A549 (cell line): Measurements from ENCODE around the gene HTR5A. TPM values are rescaled to one million over a fixed set of nuclear protein-coding genes. Genes with fewer than 3 reads are reported as not detected.

Source experiments
- ATAC-seq, 2 experiments: fragments of 200-7000 bp in 1 of 2; fragments of >200 bp in 1 of 2; cut with Nextera tagmentation in 1 of 2; cut with Tn5 transposase in 1 of 2; 3 replicates each; pipeline versions ENCODE4 v1.8.0 to v1.9.1; 2018 to 2020; ENCODE audit warnings: mild to moderate bottlenecking in 1 of 2, moderate library complexity in 1 of 2
- CTCF ChIA-PET: fragments of 300-600 bp; sonication (Branson Sonifier 250); formaldehyde crosslinking; extraction: SDS; loops from one replicate; lab custom pipeline; 2021; ENCODE audit warnings: antibody characterized with exemption, inconsistent platforms; lab: Yijun Ruan, JAX
- POLR2A ChIA-PET: fragments of 350-600 bp; formaldehyde crosslinking; extraction: SDS; loops from one replicate; lab custom pipeline; 2021; ENCODE audit warnings: antibody characterized with exemption, inconsistent platforms; lab: Yijun Ruan, JAX
- DNase-seq, 2 experiments: peaks; one replicate each; pipeline versions ENCODE4 v3.0.0 to v3.0.0-alpha.2; 2011 to 2016; ENCODE audit warnings: low read depth in 1 of 2, low spot score in 1 of 2
- FAIRE-seq: peaks from 2 replicates; lab custom pipeline; 2011; peaks lifted over from hg19 to GRCh38; lab: Jason Lieb, UNC
- H3K27ac ChIP-seq, 2 experiments: fragments of >200 bp; sonication (Bioruptor Twin); formaldehyde crosslinking; 3 replicates each; pipeline ENCODE4 v1.5.1; 2016 to 2017
- H3K4me1 ChIP-seq: fragments of >200 bp; sonication (Bioruptor Twin); formaldehyde crosslinking; 3 replicates; pipeline ENCODE4 v1.6.1; 2016
- H3K4me2 ChIP-seq: fragments of >200 bp; sonication (Bioruptor Twin); formaldehyde crosslinking; 3 replicates; pipeline ENCODE4 v1.6.1; 2016
- H3K4me3 ChIP-seq: fragments of >200 bp; sonication (Bioruptor Twin); formaldehyde crosslinking; 3 replicates; pipeline ENCODE4 v1.5.1; 2016
- H3K9me3 ChIP-seq: fragments of >200 bp; sonication (Bioruptor Twin); formaldehyde crosslinking; 3 replicates; pipeline ENCODE4 v1.6.1; 2016
- BCL3 ChIP-seq: fragments of >200 bp; sonication (Bioruptor Twin); formaldehyde crosslinking; IDR thresholded peaks from 3 replicates; pipeline ENCODE4 v1.6.1; 2016
- BHLHE40 ChIP-seq: IDR thresholded peaks from 2 replicates; pipeline ENCODE4 v1.6.1; 2012; ENCODE audit warnings: low read depth, low read length, inconsistent platforms
- CEBPB ChIP-seq, 2 experiments: fragments of >200 bp in 1 of 2; sonication (Bioruptor Twin) in 1 of 2; formaldehyde crosslinking in 1 of 2; IDR thresholded peaks; 2 replicates each; pipeline ENCODE4 v1.6.1; 2012 to 2016
- CHD4 ChIP-seq: fragments of 200-600 bp; sonication (generic); IDR thresholded peaks from 2 replicates; pipeline ENCODE4 v1.6.1; 2016; ENCODE audit warnings: antibody characterized with exemption, mild to moderate bottlenecking, borderline replicate concordance
- E2F6 ChIP-seq: IDR thresholded peaks from 2 replicates; pipeline ENCODE4 v1.6.1; 2012; ENCODE audit warnings: low read depth, borderline replicate concordance
- ESRRA ChIP-seq: fragments of 150-350 bp; IDR thresholded peaks from 2 replicates; pipeline ENCODE4 v1.6.1; 2014; ENCODE audit warnings: mild to moderate bottlenecking, low read length, borderline replicate concordance
- FOSL2 ChIP-seq, 2 experiments: fragments of 450-650 bp in 1 of 2; fragments of >200 bp in 1 of 2; sonication (Bioruptor Twin) in 1 of 2; formaldehyde crosslinking; IDR thresholded peaks; 2 replicates each; pipeline versions ENCODE4 v1.5.0 to v1.6.1; 2016 to 2020; ENCODE audit warnings: mild to moderate bottlenecking in 1 of 2, moderate library complexity in 1 of 2
- FOXS1 ChIP-seq: fragments of 250-450 bp; sonication (Bioruptor Pico); IDR thresholded peaks from 2 replicates; pipeline ENCODE4 v1.5.0; 2020; ENCODE audit warnings: mild to moderate bottlenecking, moderate library complexity
- HEYL ChIP-seq: fragments of 250-450 bp; sonication (Bioruptor Pico); IDR thresholded peaks from 2 replicates; pipeline ENCODE4 v1.8.0; 2021; ENCODE audit warnings: mild to moderate bottlenecking, moderate library complexity
- KDM1A ChIP-seq: fragments of 200-600 bp; sonication (generic); IDR thresholded peaks from 2 replicates; pipeline ENCODE4 v1.6.1; 2016; ENCODE audit warnings: low read depth, mild to moderate bottlenecking
- MAFK ChIP-seq: fragments of 450-650 bp; IDR thresholded peaks from 2 replicates; pipeline ENCODE4 v1.6.1; 2014; ENCODE audit not compliant: partially characterized antibody
- NFE2L2 ChIP-seq: fragments of 150-350 bp; conservative IDR thresholded peaks from 2 replicates; pipeline ENCODE4 v1.6.1; 2014; ENCODE audit warnings: low read length
- NR3C1 ChIP-seq: fragments of >200 bp; sonication (Bioruptor Twin); formaldehyde crosslinking; IDR thresholded peaks from 3 replicates; pipeline ENCODE4 v1.6.1; 2017
- PBX3 ChIP-seq: IDR thresholded peaks from 2 replicates; pipeline ENCODE4 v1.6.1; 2012
- RARB ChIP-seq: fragments of 250-450 bp; sonication (Bioruptor Pico); IDR thresholded peaks from 2 replicates; pipeline ENCODE4 v1.8.0; 2021; ENCODE audit warnings: mild to moderate bottlenecking, moderate library complexity
- REST ChIP-seq: fragments of 200-600 bp; sonication (generic); IDR thresholded peaks from 2 replicates; pipeline ENCODE4 v1.6.1; 2016; ENCODE audit warnings: antibody characterized with exemption, mild to moderate bottlenecking, moderate library complexity
- RNF2 ChIP-seq: fragments of 200-600 bp; sonication (generic); IDR thresholded peaks from 2 replicates; pipeline ENCODE4 v1.6.1; 2016; ENCODE audit warnings: low read depth, mild to moderate bottlenecking, antibody characterized with exemption, moderate library complexity, borderline replicate concordance
- SREBF2 ChIP-seq: fragments of 450-650 bp; IDR thresholded peaks from 2 replicates; pipeline ENCODE4 v1.6.1; 2014; ENCODE audit warnings: mild to moderate bottlenecking, moderate library complexity
- TFCP2L1 ChIP-seq: fragments of 250-450 bp; sonication (Bioruptor Pico); IDR thresholded peaks from 2 replicates; pipeline ENCODE4 v1.5.0; 2021; ENCODE audit warnings: mild to moderate bottlenecking
- USF2 ChIP-seq: fragments of 450-650 bp; IDR thresholded peaks from 2 replicates; pipeline ENCODE4 v1.6.1; 2014; ENCODE audit warnings: antibody characterized with exemption
- WGBS: methylation state at CpG from one replicate; pipeline ENCODE4 v1.1.6; 2017; ENCODE audit errors: missing lambda C conversion rate; 5-methylcytosine and 5-hydroxymethylcytosine counted together
- polyA plus RNA-seq, 4 experiments: library from polyadenylated mRNA; depleted of rRNA in 3 of 4; stranded (reverse); fragments of >200 nt; fragmentation: RNase III in 1 of 4; extraction: RNeasy Plus Mini Kit Qiagen cat#74134 plus additional on column Dnase treatment in 1 of 4; gene quantifications; 2 replicates in 3 of 4; 3 replicates in 1 of 4; pipeline ENCODE4 v1.2.3, GENCODE V29; 2011 to 2017
- TF ChIP-seq, protein P1 (sequence below): fragments of 250-450 bp; sonication (Bioruptor Pico); IDR thresholded peaks from 2 replicates; pipeline ENCODE4 v1.5.0; 2021; ENCODE audit warnings: mild to moderate bottlenecking, moderate library complexity, borderline replicate concordance
- TF ChIP-seq, protein P2 (sequence below): fragments of >200 bp; sonication (Bioruptor Twin); formaldehyde crosslinking; IDR thresholded peaks from 3 replicates; pipeline ENCODE4 v1.5.1; 2016

HTR5A gene
- polyA plus RNA-seq, 2 of the 4 experiments (the other 2 are of a cell fraction), result not detected

- Histone ChIP-seq H3K4me2 (no peak overlapping the region), H3K9me3 (peaks cover 14% of the 10 kb centered on the region; the same call in 1 of the 3 replicates), H3K4me1 (no peaks in the 10 kb centered on the region), H3K4me3 (no peak overlapping the region), H3K27ac (no peak overlapping the region)
- TF ChIP-seq NFE2L2 (no peak), PBX3 (no peak)
- ATAC-seq (no peak), FAIRE-seq (no peak), DNase-seq (no peak)
- 22% methylated on average over 1 of the region's 1 CpG for WGBS
- ChIA-PET POLR2A (no interaction called here), CTCF (interaction anchor here (1.5 kb wide), 1 partner anchor 10 kb away, joined by 5 read pairs; no protein-coding TSS in a partner anchor)
Measured at GRCh38 chr7:155123413-155123812, 53.3 kb downstream of the HTR5A start.

DNA sequence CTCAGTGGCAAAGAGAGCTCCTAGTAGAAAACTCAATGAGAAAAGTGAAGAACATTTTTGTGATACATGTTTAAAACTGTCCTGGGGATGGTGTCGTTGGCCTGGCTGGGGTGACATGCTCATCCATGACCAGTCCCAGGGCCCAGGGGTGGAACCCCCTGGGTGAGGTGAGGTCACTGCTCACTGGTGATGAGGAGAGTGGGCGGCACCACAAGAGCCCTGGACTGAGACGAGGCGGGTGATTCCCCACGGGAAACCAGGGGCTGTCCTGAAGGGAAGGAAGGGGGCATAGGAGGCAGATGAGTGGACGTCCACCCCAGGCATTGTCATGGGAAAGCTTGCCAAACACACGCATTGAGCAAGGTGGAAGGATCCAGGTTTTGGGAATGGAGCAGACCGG, 54.6 kb downstream of the HTR5A start:
- TF ChIP-seq MAFK (no peak), KDM1A (no peak), TFCP2L1 (CRISPR knock-in tag) (no peak), BCL3 (no peak), RARB (no peak), RNF2 (no peak), NR3C1 (no peak), CHD4 (no peak), SREBF2 (no peak), FOSL2 (IDR thresholded peaks at IDR 0.05) (no peak), FOSL2 (CRISPR knock-in tag; IDR thresholded peaks at IDR 0.05) (no peak)
- TF ChIP-seq, protein P1, sequence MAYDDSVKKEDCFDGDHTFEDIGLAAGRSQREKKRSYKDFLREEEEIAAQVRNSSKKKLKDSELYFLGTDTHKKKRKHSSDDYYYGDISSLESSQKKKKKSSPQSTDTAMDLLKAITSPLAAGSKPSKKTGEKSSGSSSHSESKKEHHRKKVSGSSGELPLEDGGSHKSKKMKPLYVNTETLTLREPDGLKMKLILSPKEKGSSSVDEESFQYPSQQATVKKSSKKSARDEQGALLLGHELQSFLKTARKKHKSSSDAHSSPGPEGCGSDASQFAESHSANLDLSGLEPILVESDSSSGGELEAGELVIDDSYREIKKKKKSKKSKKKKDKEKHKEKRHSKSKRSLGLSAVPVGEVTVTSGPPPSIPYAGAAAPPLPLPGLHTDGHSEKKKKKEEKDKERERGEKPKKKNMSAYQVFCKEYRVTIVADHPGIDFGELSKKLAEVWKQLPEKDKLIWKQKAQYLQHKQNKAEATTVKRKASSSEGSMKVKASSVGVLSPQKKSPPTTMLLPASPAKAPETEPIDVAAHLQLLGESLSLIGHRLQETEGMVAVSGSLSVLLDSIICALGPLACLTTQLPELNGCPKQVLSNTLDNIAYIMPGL (CRISPR knock-in tag), result no peak
- POLR2A ChIA-PET, result no interaction called here
- Histone ChIP-seq H3K4me3 (no peak overlapping the region), H3K4me1 (no peaks in the 10 kb centered on the region), H3K27ac (no peak overlapping the region), H3K9me3 (peaks cover 10% of the 10 kb centered on the region; the same call in 1 of the 3 replicates), H3K4me2 (no peak overlapping the region)
- 44% methylated on average over 8 of the region's 8 CpGs for WGBS
- DNase-seq (no peak), ATAC-seq (no peak), FAIRE-seq (no peak)
- CTCF ChIA-PET, result no interaction called here

- DNase-seq (no peak), FAIRE-seq (no peak), ATAC-seq (no peak)
- CTCF ChIA-PET, result no interaction called here
- no peak overlapping the region for H3K4me3 ChIP-seq
- WGBS, result 49% methylated on average over 8 of the region's 10 CpGs
- H3K9me3 ChIP-seq, result no peaks in the 10 kb centered on the region
- no peak overlapping the region for H3K4me2 ChIP-seq
- POLR2A ChIA-PET, result no interaction called here
- H3K27ac ChIP-seq, result no peak overlapping the region
- H3K4me1 ChIP-seq, result no peaks in the 10 kb centered on the region
- TF ChIP-seq REST (no peak), SREBF2 (no peak), NR3C1 (no peak), E2F6 (no peak), CEBPB (IDR thresholded peaks at IDR 0.05) (no peak), HEYL (CRISPR knock-in tag) (no peak), FOXS1 (CRISPR knock-in tag) (no peak), USF2 (no peak), ESRRA (no peak), RNF2 (no peak), BHLHE40 (no peak)
- TF ChIP-seq, protein P2, sequence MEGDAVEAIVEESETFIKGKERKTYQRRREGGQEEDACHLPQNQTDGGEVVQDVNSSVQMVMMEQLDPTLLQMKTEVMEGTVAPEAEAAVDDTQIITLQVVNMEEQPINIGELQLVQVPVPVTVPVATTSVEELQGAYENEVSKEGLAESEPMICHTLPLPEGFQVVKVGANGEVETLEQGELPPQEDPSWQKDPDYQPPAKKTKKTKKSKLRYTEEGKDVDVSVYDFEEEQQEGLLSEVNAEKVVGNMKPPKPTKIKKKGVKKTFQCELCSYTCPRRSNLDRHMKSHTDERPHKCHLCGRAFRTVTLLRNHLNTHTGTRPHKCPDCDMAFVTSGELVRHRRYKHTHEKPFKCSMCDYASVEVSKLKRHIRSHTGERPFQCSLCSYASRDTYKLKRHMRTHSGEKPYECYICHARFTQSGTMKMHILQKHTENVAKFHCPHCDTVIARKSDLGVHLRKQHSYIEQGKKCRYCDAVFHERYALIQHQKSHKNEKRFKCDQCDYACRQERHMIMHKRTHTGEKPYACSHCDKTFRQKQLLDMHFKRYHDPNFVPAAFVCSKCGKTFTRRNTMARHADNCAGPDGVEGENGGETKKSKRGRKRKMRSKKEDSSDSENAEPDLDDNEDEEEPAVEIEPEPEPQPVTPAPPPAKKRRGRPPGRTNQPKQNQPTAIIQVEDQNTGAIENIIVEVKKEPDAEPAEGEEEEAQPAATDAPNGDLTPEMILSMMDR, result no peak
Measured at GRCh38 chr7:155129186-155129585, 59.1 kb downstream of the HTR5A start.
